Skeletal muscle tissue (tissue), 4 donors: Measurements from ENCODE around the gene PANX1. TPM values are rescaled to one million over a fixed set of nuclear protein-coding genes. Genes with fewer than 3 reads are reported as not detected.

ENCODE experiments used
- H3K27ac ChIP-seq: one replicate; pipeline ENCODE4 v1.7.0; 2013; ENCODE audit warnings: mild to moderate bottlenecking, low read depth, low read length, inconsistent platforms
- H3K27me3 ChIP-seq, 3 donors: one replicate each; pipeline ENCODE4 v1.7.0; 2013; ENCODE audit warnings: low read length in 3 of 3; ENCODE audit not compliant: control insufficient read depth in 3 of 3, insufficient read depth in 3 of 3
- H3K36me3 ChIP-seq, 3 donors: one replicate each; pipeline ENCODE4 v1.7.0; 2013; ENCODE audit warnings: low read length in 3 of 3; ENCODE audit not compliant: control insufficient read depth in 3 of 3, insufficient read depth in 3 of 3
- H3K4me1 ChIP-seq, 3 donors: one replicate each; pipeline ENCODE4 v1.7.0; 2013; ENCODE audit warnings: low read length in 3 of 3, mild to moderate bottlenecking in 3 of 3; ENCODE audit not compliant: control insufficient read depth in 3 of 3, insufficient read depth in 3 of 3
- H3K4me3 ChIP-seq, 3 donors: one replicate each; pipeline ENCODE4 v1.7.0; 2013; ENCODE audit warnings: low read length in 3 of 3
- H3K9ac ChIP-seq, 3 donors: one replicate each; pipeline ENCODE4 v1.7.0; 2013; ENCODE audit warnings: low read length in 3 of 3, mild to moderate bottlenecking in 3 of 3, moderate library complexity in 2 of 3, low read depth in 1 of 3
- H3K9me3 ChIP-seq, 3 donors: one replicate each; pipeline ENCODE4 v1.7.0; 2013; ENCODE audit warnings: low read length in 3 of 3; ENCODE audit not compliant: control insufficient read depth in 3 of 3
- total RNA-seq: library from RNA; depleted of rRNA; stranded (reverse); fragments of >200 nt; gene quantifications from one replicate; pipeline ENCODE4 v1.2.3, GENCODE V29; 2014
- donor health status: Osteomylitis.

PANX1 gene
- total RNA-seq, 1 donor from 2014 or later, result 20.4 TPM

DNA sequence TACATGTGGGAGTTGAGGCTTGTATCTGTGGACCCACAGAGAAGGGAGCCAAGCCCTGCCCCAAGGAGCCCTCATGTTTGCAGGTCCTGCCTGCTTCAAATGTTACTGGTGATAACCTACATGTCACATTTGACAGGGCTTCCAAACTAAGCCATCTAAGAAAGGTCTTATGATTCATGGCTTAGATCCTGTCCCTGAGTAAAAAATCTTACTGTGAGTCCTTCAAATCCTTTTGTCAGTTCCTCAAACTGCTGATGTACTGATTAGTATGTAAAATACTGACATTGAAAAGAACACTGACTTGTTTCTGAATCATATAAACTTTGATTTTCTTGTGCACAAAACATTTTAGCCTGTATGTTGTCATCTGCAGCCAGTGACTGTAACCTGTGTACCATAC is 1.0 kb upstream of the PANX1 start:
- peak overlapping the region in 2 of 3 donors; percentile 96 to 97 for H3K4me3 ChIP-seq
- H3K9ac ChIP-seq, result peak overlapping the region in 2 of 3 donors; percentile 86 to 95
- H3K27me3 ChIP-seq, result no peaks in the 10 kb centered on the region
- peaks cover 36 to 50% (median 38%) of the 10 kb centered on the region in 3 donors for H3K4me1 ChIP-seq
- H3K9me3 ChIP-seq, result no peaks in the 10 kb centered on the region
- peak overlapping the region; percentile 87 for H3K27ac ChIP-seq
- no peaks in the 10 kb centered on the region for H3K36me3 ChIP-seq

GRCh38 chr11:94128291-94128745 is 323 bp upstream of the PANX1 start:
- Histone ChIP-seq H3K4me3 (peak overlapping the region; percentile 94 to 97 (median 96)), H3K4me1 (peaks cover 40 to 56% (median 41%) of the 10 kb centered on the region in 3 donors), H3K9me3 (no peaks in the 10 kb centered on the region), H3K36me3 (peaks cover 0 to 2% (median 0%) of the 10 kb centered on the region in 3 donors), H3K27me3 (no peaks in the 10 kb centered on the region), H3K9ac (peak overlapping the region; percentile 86 to 95 (median 90)), H3K27ac (peak overlapping the region; percentile 87)

DNA sequence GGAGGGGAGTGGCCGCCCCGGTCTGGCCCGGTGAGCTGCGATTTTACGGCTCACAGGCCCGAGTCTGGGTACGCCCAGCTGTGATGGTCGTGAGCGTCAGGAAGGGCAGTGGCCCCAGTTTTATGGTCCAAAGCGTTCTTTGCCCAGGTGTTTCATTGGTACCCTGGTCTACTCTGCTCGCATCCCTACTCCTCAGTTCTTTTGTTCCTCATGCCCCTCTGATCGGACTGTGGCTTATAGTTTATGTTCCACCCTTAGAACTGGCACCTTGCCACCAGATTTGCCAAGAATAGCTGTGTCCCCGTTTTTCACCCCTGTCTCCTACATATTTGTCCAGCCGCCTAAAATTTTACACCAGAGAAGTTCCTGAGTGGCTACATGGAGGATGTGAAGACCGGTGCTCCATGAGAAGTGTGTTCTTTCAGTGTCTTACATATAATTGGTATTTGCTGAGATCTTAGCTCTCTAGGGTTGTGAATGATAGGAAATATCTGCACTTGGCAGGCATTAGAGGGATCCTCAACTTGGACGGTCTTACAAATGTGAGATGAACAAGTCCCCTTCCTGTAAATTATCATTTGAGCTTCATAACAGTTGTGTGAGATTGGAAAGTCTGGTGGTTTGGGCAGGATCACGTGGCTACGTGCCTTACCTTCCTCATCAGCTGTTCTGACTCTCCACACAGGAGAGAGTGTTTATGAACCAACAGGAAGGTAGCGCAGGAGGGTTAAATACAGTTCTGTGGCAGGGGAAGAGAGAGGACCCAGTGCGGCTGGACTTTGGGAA is 1.1 kb downstream of the PANX1 start:
- H3K4me1 ChIP-seq, result peaks cover 42 to 68% (median 52%) of the 10 kb centered on the region in 3 donors
- H3K9me3 ChIP-seq, result no peaks in the 10 kb centered on the region
- peaks cover 0 to 2% (median 0%) of the 10 kb centered on the region in 3 donors for H3K36me3 ChIP-seq
- peak overlapping the region; percentile 86 to 95 (median 90) for H3K9ac ChIP-seq
- peak overlapping the region; percentile 94 to 97 (median 96) for H3K4me3 ChIP-seq
- peak overlapping the region; percentile 87 for H3K27ac ChIP-seq
- no peaks in the 10 kb centered on the region for H3K27me3 ChIP-seq

GRCh38 chr11:94130298-94131046 is 1.8 kb downstream of the PANX1 start:
- peak overlapping the region; percentile 94 to 97 (median 96) for H3K4me3 ChIP-seq
- H3K27me3 ChIP-seq, result no peaks in the 10 kb centered on the region
- H3K9me3 ChIP-seq, result no peaks in the 10 kb centered on the region
- H3K36me3 ChIP-seq, result peaks cover 0 to 2% (median 0%) of the 10 kb centered on the region in 3 donors
- H3K27ac ChIP-seq, result peak overlapping the region; percentile 87
- peaks cover 49 to 76% (median 60%) of the 10 kb centered on the region in 3 donors for H3K4me1 ChIP-seq
- H3K9ac ChIP-seq, result peak overlapping the region; percentile 86 to 95 (median 90)

GRCh38 chr11:94131047-94131717 is 2.5 kb downstream of the PANX1 start:
- Histone ChIP-seq H3K9me3 (no peaks in the 10 kb centered on the region), H3K9ac (peak overlapping the region in 2 of 3 donors; percentile 53 to 95), H3K4me1 (peaks cover 52 to 80% (median 65%) of the 10 kb centered on the region in 3 donors), H3K27me3 (no peaks in the 10 kb centered on the region), H3K4me3 (peak overlapping the region; percentile 41 to 97 (median 96)), H3K36me3 (peaks cover 0 to 2% (median 0%) of the 10 kb centered on the region in 3 donors), H3K27ac (peak overlapping the region; percentile 87)

- H3K27ac ChIP-seq, result peak overlapping the region; percentile 87
- peaks cover 52 to 81% (median 65%) of the 10 kb centered on the region in 3 donors for H3K4me1 ChIP-seq
- H3K4me3 ChIP-seq, result no peak overlapping the region
- H3K27me3 ChIP-seq, result no peaks in the 10 kb centered on the region
- H3K36me3 ChIP-seq, result peaks cover 0 to 2% (median 0%) of the 10 kb centered on the region in 3 donors
- no peaks in the 10 kb centered on the region for H3K9me3 ChIP-seq
- H3K9ac ChIP-seq, result peak overlapping the region in 1 of 3 donors; percentile 39
These were observed 3.1 kb downstream of the PANX1 start for GRCh38 chr11:94131718-94132115.

DNA sequence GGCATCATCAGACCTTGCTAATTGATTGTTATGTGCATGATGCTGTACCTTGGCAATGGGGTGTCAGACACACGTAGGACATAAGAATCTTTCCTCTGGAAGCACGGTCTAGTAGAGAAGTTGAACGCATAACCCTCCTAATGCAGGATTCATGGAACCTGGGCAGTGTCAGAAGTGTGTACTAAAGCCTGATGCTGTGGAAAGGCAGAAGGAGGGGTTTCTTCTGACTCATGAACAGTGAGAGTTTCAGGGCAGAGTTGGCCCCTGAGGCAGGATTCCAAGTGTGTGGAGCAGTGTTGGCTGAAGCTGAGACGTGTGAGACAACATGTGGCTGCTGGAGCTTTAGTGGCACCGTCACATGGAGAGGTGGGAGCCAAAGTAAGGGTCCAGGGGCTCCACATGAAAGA is 3.5 kb downstream of the PANX1 start:
- H3K27ac ChIP-seq, result peak overlapping the region; percentile 97
- no peak overlapping the region for H3K4me3 ChIP-seq
- H3K9ac ChIP-seq, result no peak overlapping the region
- peaks cover 0 to 2% (median 0%) of the 10 kb centered on the region in 3 donors for H3K36me3 ChIP-seq
- H3K9me3 ChIP-seq, result no peaks in the 10 kb centered on the region
- no peaks in the 10 kb centered on the region for H3K27me3 ChIP-seq
- H3K4me1 ChIP-seq, result peaks cover 52 to 78% (median 65%) of the 10 kb centered on the region in 3 donors

DNA sequence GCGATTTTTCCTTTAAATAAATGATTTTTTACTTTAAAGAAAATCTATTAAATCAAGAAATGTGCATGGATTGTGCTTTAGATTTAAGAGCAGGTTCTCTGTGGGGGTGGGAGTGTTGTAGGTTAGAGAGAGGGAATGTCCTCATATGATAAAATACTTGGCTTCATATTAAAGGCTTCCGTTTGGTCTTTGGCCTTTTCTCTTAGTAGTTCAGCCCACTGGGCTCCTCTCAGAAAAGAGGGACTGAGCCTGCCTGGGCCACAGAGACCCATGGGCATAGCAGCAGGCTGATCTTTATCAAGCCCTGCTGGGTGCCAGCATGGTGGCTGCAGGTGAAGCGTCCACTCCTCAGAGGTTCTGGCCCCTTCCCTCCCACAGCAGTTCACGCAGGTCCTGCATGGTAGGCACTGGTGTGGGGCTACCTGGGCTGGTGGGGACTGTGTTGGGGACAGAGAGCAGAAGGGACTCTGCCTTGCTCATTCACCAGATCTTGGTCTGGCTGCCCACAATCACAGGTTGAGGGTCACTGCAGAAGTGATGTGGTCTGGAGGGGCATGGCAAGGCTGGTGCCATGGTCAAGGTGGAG is 4.3 kb downstream of the PANX1 start:
- Histone ChIP-seq H3K9ac (peak overlapping the region in 1 of 3 donors; percentile 25), H3K27me3 (no peaks in the 10 kb centered on the region), H3K9me3 (no peaks in the 10 kb centered on the region), H3K36me3 (peaks cover 0 to 2% (median 0%) of the 10 kb centered on the region in 3 donors), H3K4me3 (no peak overlapping the region), H3K4me1 (peaks cover 49 to 70% (median 64%) of the 10 kb centered on the region in 3 donors), H3K27ac (peak overlapping the region; percentile 97)

GRCh38 chr11:94133752-94134151 is 5.1 kb downstream of the PANX1 start:
- peaks cover 44 to 65% (median 60%) of the 10 kb centered on the region in 3 donors for H3K4me1 ChIP-seq
- H3K27ac ChIP-seq, result peak overlapping the region; percentile 97
- no peaks in the 10 kb centered on the region for H3K9me3 ChIP-seq
- H3K4me3 ChIP-seq, result peak overlapping the region in 1 of 3 donors; percentile 11
- no peak overlapping the region for H3K9ac ChIP-seq
- H3K27me3 ChIP-seq, result no peaks in the 10 kb centered on the region
- H3K36me3 ChIP-seq, result peaks cover 0 to 2% (median 0%) of the 10 kb centered on the region in 3 donors
